LNCaP clone FGC (cell line): Measurements from ENCODE around the gene CRADD.

Experiments used
- DNase-seq: peaks from one replicate; pipeline ENCODE4 v3.0.0-alpha.2; 2011; ENCODE audit warnings: low read depth
- H3K4me3 ChIP-seq: 2 replicates; pipeline ENCODE4 v1.5.1; 2011; ENCODE audit warnings: mild to moderate bottlenecking, low read depth, low read length, control low read depth
- CTCF ChIP-seq: IDR thresholded peaks from 2 replicates; pipeline ENCODE4 v1.5.1; 2012; ENCODE audit warnings: mild to moderate bottlenecking; ENCODE audit not compliant: control insufficient read depth, insufficient read depth; ENCODE audit errors: extremely low read depth

Gene CRADD

GRCh38 chr12:93785249-93786010 is 108.3 kb downstream of the CRADD start:
- no peak overlapping the region for H3K4me3 ChIP-seq
- DNase-seq = no peak
- TF ChIP-seq CTCF = no peak

- no peak for TF ChIP-seq CTCF
- DNase-seq = no peak
- no peak overlapping the region for H3K4me3 ChIP-seq
Observed at GRCh38 chr12:93786656-93787397, 109.7 kb downstream of the CRADD start.

GRCh38 chr12:93788853-93789252 is 111.7 kb downstream of the CRADD start:
- no peak for TF ChIP-seq CTCF
- DNase-seq = no peak
- no peak overlapping the region for H3K4me3 ChIP-seq

- TF ChIP-seq CTCF = no peak
- H3K4me3 ChIP-seq = no peak overlapping the region
- no peak for DNase-seq
Observed at GRCh38 chr12:93789767-93790166, 112.6 kb downstream of the CRADD start.

- no peak for DNase-seq
- TF ChIP-seq CTCF = no peak
- H3K4me3 ChIP-seq = no peak overlapping the region
Observed at GRCh38 chr12:93790472-93791152, 113.4 kb downstream of the CRADD start.

- no peak for DNase-seq
- no peak overlapping the region for H3K4me3 ChIP-seq
- TF ChIP-seq CTCF = no peak
Observed at GRCh38 chr12:93793007-93793406, 115.8 kb downstream of the CRADD start.
